GM18873 (cell line): Measurements from ENCODE around the gene CFAP157.

Source experiments
- ATAC-seq: cut with Tn5 transposase; IDR thresholded peaks from one replicate; pipeline ENCODE4 v1.9.1; 2021; ENCODE audit warnings: mild to moderate bottlenecking, moderate library complexity, moderate number of reproducible peaks; ENCODE audit not compliant: unreplicated experiment, low FRiP score

The CFAP157 gene

DNA sequence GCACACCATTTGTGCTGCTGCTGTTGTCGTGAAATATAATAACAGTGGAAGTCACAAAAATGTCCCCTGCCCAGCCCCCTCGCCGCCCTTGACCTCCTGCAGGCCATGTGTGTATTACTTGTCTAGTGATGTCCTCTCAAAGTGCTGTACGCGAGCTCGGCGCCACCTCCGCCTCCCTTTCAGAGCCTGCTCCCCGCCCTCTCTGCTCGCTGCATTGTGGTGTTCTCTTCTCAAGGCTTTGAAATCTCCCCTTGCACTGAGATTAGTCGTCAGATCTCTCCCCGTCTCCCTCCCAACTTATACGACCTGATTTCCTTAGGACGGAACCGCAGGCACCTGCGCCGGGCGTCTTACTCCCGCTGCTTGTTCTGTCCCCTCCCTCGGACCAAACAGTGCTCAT, 14.7 kb upstream of the CFAP157 start:
- no peak for ATAC-seq

DNA sequence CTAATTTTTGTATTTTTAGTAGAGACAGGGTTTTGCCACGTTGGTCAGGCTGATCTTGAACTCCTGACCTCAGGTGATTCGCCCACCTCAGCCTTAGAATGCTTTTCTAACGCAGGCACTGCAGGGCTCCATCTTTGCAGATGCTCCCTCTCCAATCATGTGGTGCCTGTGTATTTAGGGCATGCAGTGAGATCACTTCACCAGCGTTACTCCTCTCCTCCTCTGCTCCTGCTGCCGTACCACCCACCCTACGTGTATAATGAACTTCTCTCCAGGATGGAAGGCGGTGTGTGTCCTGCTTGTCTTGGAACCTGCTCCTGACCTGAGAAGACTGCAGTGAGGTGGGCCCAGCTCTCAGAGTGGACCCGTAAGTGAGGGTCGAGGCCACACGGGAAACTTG, 13.6 kb upstream of the CFAP157 start:
- no peak for ATAC-seq

DNA sequence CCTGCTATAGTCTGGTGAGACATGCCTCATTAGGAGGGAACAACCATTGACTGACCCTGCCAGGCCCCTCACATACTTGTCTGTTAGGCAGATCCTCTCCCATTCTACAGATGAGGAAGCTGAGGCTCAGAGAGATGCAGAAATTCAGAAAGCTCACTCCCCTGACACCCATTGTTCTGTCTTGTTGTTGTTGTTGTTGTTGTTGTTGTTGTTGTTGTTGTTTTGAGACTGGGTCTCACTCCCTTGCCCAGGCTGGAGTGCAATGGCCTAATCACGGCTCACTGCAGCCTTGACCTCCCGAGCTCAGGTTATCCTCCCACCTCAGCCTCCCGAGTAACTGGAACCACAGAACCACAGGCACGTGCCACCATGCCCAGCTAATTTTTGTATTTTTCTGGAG, 13.1 kb upstream of the CFAP157 start:
- ATAC-seq, result no peak

DNA sequence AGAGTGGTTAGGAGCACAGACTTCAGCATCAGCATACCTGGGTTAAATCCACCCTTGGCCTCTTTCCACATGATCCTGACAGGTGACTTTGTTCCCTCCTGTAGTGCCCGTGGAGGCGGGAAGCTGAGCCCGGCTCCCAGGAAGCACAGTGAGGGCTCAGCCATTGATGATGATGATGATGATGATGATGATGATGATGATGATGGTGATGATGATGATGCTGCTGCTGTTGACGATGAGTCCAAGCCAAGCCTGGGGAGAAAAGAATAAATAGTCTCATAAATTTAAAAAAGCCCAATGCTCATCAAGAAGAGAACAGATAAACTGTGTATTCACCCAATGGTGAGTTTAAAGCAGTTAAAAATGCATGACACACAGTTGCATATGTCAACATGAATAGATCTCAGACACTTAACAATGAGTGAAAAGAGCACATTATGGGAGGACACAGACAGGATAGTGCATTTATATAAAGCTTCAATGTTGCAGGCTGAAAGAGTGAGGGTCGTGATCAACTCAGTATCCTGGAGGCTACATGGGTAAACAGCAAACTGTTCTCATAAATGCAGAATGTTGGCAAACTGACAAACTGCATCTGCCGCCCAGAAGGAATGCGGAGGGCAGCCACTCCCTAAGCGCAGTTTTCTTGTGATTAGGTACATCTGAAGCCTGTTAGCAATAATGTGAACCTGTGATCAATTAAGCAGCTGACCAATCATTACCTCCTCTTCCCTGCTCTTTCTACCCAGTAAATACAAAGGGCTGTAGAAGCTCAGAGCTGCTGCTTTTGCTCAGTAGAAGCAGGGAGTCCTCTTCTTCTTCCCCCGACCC, 11.7 kb upstream of the CFAP157 start:
- no peak for ATAC-seq

DNA sequence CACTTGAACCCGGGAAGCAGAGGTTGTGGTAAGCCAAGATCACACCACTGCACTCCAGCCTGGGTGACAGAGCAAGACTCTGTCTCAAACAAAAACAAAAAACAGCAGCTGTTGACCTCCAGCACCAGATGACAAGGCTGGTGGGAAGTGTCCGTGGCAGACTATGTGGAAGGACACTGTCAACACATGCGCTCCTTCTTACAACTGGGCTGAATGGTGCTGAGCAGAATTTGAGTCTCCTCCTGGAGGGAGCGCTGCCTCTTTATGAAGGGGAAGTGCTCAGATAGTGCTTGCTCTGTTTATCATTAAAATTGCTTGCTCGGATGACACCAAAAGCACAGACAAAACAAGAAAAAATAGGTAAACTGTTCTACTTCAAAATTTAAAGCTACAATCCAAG, 9.2 kb upstream of the CFAP157 start:
- ATAC-seq, result no peak

DNA sequence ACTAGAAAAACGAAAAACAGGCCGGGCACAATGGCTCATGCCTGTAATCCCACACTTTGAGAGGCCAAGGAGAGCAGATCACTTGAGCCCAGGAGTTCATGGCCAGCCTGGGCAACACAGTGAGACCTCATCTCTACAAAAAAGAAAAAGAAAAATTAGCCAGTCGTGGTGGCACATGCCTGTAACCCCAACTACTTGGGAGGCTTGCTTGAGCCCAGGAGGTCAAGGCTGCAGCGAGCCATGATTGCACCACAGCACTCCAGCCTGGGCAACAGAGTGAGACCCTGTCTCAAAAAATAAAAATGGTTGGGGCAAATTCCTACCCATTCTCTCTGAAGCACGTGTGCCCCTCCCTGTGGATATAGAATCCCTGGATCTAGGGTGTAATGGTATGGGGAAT, 8.4 kb upstream of the CFAP157 start:
- ATAC-seq, result no peak

DNA sequence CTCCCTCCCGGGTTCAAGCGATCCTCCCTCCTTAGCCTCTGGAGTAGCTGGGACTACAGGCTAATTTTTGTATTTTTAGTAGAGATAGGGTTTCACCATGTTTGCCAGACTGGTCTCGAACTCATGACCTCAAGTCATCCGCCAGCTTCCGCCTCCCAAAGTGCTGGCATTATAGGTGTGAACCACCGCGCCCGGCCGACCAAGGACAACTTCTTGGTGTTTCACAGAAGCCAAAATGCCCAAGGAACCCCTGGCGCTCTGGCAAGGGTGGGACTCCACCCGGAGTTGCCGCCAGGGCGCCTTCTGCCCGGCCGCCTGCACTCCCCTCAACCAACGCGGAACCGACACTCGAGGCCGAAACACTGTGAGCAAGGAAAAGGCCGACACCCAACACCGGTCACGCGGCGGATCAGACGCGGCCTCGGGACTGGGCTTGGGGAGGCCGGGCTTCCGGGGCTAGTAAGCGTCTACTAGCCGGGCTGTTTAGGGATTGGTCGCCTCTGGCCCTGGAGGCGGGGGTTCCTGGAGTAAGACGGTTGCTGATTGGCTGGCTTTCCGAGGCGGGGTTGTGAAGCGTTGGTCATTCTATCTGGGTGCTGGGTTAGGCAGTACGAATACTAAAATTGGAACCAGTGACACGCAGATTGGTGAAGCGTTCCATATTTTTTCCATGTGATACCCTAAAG, 7.7 kb upstream of the CFAP157 start:
- ATAC-seq, result no peak

DNA sequence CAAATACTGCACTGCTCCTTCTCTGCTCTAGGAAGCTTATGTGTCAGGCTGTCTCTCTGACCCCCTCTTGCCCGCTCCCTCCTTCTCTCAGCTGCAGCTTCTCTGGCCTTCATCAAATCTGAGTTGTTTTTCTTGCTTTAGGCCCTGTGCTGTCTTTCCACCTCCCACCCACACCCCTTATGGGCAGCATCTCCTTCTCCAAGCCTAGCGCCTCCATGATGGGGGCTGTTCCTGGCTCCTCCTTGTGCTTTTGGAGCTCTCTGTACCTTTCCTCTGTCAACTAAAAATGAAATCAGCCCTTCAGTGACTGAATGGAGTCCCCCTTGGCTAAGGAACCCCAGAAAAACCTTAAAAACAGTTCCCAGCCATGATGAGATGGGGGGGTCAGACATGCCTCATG, 6.6 kb upstream of the CFAP157 start:
- ATAC-seq, result no peak

DNA sequence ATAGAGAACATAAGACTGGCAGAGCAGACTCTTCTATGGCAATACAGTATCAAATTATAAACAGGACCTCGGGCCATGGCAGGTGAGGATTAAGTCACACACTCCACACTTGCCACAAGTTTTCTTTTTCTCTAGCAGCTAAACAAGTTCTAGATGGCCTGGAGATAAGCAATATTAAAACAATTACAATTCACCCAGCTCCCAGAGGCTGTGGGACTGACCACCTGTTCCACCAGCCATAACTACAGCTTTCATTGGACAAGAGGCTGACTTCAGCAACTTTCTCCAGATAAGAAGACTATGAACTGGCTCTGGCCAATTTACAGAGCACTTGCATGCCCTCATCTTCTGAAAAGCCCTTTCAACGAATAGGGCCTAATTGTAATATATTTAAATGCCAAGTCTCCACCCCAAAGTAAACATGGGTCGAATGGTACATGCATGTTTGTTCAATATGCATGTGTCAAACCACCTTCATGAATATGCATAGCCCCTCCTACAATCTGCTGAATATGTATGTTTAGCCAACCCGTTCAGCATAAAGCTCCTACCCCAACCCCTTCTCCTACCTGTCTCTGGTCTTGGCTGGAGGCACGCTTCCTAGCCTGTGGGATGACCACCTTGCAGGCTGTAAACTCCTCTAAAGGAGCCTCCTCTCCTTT, 6.1 kb upstream of the CFAP157 start:
- ATAC-seq, result no peak

DNA sequence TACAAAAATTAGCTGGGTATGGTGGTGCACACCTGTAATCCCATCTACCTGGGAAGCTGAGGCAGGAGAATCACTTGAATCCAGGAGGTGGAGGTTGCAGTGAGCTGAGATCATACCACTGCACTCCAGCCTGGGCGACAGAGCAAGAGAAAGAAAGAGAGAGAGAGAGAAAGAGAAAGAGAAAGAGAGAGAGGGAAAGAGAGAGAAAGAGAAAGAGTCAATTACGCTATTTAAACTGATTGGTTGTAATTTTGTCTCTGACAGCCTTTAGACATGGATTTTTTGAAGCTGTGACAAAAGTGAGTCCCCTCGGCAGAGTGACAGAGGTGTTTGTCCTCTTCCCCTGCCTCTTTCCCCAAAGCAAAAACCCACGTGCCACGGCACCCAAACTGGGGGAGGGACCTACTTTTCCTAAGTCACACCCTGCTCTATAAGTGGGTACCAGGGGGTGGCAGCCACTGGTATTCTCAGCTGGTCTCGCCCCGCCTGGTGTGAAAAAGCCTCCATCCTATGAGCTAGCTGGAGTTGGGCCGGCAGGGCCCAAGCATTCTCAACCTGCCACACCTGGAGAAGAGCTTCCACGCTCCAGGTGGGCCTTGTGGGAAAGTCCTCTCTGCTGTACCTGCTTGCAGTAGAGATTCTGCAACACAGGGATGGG, 3.4 kb upstream of the CFAP157 start:
- ATAC-seq, result no peak

DNA sequence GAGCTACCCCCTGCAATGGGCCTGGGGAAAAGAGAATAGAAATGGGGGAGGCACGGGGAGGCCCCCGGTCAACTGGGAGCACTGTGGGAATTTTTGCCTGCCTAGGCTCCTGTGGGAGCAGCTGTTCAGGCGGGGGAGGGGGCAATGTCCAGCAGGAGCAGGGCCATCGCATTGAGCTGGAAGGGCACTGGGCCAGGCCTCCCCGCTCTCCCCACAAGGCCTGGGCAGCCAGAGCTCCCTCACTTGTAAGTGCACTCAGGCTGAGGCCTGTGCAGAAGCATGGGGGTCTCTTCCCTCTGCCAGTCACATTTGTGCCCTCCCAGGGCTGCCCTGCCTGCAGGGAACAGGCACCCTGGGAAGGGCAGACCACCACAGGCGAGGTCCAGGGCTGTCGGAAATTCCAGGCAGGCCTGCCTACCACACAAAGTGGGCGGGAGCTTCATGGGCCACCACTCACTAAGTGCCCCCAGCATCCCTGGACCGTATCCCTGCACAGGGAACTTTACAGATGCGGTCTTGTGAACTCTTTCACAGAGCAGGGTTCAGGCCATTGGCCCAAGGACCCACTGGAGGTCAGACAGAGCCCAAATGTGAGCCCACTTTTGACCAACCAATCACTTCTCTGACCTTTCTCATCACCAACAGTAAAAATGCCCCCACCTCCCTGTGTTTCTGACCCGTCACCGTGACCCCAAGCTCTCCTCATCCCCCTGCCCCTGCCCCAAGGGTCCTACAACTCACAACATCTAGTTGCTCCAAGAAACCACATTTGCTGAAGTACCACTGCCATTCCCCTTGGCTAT, 1.0 kb upstream of the CFAP157 start:
- no peak for ATAC-seq

DNA sequence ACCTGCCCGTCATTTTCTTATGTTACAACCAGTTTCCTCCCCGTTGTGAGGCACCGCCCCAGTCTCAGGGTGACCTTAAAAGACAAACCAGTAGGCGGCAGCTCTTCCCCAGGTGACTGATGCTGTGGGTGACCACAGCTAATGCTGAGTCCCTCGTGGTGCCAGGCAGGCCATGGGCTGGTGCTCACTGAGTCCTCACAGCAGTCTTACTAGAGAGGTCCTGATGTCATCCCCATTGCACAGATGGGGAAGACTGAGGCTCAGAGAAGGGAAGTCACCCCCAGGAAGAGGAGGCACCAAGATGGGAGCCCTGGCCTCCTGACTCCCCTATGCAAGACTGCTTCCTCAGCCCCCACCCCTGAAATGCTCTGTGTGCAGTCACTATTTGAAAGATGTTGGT, 978 bp downstream of the CFAP157 start:
- no peak for ATAC-seq

DNA sequence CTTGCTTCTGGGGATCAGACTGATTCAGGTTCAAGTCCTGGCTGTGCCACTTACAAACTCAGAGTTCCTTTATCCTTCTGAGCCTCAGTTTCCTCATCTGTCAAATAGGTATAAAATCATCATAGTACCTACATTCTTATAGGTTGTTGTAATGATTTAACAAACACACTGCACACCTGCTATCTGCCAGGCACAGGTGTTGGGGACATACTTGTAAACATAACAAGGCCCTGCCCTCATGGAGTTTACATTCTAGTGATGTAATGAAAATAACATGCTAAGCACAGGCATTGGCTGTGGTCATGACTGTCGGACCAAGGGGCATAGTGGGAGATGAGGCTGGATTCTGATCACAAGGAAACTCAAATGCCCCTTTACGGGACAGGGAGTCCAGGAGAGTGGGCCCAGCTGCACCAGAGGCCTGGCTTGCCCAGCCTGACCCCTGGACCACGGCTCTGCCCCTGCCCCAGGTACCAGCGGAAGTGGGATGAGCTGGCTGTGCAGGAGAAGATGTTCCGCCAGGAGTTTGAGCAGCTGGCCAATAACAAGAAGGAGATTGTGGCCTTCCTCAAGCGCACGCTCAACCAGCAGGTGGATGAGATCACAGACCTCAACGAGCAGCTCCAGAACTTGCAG, 2.3 kb downstream of the CFAP157 start:
- no peak for ATAC-seq

DNA sequence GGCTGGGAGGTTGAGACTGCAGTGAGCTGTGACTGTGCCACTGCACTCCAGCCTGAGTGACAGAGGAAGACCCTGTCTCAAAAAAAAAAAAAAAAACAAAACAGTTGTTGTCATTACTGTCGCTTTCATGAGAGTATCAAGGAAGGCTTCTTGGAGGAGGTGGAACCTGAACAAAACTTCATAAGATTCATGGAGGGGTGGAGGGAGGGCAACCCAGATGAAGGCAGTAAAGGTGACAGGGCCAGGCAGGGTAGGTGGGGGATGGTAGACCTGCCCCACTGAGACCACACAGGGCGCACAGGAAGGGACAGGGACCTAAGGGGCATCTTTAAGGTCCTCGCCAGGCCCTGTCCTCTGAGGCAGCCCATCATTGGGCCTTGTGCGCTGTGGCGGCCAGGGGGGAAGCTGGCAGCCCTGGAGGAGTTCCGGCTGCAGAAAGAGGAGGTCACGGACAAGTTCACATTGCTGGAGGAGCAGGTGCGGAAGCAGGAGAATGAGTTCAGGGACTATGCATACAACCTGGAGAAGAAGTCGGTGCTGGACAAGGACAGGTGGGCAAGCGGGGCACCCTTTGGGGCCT, 3.5 kb downstream of the CFAP157 start:
- no peak for ATAC-seq

DNA sequence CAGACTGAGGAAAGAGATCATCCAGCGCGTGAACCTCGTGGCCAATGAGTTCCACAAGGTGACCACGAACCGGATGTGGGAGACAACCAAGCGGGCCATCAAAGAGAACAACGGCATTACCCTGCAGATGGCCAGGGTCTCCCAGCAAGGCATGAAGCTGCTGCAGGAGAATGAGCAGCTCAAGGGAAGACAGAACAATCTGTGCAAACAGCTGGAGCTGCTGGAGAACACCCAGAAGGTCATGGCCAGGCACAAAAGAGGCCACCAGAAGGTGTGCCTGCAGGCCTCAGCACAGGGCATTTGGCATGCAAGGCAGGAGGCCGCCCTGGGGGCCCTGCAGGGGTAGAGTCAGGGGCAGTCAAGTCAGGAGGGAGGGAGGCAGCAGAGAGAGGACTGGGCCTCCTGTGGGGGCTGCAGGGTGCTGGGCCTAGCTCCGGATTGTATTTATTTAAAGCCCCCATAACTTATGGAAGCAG, 4.5 kb downstream of the CFAP157 start:
- ATAC-seq, result no peak

DNA sequence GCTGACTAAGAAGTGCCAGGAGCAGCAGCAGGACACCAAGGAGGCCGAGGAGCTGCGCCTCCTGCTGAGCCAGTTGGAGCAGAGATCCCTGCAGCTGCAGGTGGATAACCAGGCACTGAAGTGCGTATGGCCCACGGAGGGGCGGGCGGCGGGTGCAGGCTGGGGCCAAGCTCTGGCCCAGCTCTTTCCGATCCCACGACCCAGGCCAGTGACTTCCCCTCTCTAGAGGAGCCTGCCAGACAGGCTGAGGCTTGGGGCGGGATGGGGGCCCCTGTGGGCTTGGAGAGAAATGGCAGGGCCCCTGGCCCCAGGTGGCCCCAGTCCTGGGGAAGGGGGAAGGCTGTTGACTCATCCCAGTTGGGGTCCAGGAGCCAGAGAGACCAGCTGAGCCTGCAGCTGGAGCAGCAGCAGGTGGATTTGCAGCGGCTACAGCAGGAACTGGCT, 5.1 kb downstream of the CFAP157 start:
- ATAC-seq, result no peak

DNA sequence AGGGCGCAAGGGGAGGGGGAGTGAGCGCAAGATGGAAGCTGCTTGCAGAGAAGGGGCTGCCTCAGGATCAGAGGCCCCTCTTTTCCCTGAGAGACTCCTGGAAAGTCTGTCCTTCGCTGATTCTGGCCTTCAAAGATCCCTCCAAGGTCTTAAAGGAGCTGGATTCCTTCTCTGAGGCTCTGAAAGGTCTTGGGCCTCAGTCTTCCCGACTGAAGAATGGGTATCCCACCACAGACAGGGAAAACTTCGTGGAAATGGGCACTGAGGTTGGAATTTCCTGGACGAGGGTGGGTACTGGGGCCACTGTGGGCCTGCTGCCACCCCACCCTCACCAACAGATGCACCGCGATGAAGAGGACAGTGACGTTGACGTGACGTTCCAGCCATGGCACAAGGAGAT, 5.6 kb downstream of the CFAP157 start:
- no peak for ATAC-seq

DNA sequence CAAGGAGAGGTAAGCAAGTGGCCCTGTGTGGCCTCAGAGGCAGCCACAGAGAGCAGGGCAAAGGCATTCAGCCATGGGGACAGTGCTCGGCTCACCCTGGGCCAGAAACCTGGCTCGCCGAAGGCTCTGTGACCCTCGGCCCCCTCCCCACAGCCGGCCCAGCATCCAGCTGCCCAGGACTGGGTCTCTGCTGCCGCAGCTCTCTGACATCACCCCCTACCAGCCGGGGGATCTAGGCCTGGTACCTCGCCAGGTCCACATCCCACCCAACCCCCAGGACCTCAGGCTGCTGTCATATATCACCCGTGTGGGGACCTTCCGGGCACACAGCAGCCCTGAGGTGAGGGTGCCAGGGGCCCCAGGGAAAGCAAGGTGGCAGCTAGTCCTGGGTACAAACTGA, 6.1 kb downstream of the CFAP157 start:
- ATAC-seq, result no peak

DNA sequence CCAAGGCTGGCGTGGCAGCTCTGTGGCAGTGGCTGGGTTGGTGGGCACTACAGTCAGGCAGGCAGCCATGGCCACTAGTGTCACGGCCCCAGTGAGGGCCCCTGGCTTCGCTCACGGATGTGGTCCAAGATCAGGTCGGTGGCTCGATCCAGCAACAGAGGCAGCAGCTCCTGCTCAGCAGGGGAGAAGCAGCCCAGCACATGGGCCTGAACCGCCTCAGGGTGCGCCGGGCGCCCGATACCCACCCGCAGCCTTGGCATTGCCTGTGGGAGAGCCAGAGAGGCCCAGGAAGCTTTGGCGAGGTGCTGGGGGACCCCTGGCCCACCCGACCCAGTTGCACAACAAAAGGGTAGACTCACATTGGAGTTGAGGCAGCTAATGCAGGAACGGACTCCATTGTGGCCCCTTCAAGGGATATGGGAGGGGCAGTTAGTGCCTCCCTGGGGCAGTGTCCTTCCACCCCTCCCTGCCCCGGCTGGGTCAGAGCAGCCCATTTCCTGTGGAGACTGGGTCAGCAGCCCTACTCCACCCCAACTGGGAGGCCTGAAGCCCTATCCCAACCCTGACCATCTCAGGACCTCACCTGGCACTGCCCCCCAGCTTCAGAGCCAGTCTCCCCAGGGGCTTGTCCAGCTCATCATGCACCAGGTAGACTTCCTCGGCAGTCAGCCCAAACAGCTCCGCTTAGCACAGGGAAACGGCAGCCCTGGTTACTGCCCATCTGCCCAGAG, 7.4 kb downstream of the CFAP157 start:
- no peak for ATAC-seq
